K562 (cell line): Measurements from ENCODE around the gene DSG1. TPM values are rescaled to one million over a fixed set of nuclear protein-coding genes. Genes with fewer than 3 reads are reported as not detected.

Source experiments
- ATAC-seq: fragments of 200-7000 bp; cut with Tn5 transposase; 3 replicates; pipeline ENCODE4 v1.9.1; 2020; ENCODE audit warnings: moderate library complexity
- BruUV-seq: library from RNA; stranded (reverse); fragments of 400-500 nt; replicated peaks from 2 replicates; lab custom pipeline; 2021; lab: Mats Ljungman, UMichigan
- CTCF ChIA-PET: fragments of 300-600 bp; formaldehyde crosslinking; extraction: SDS; loops from one replicate; lab custom pipeline; 2021; ENCODE audit warnings: low intra/inter-chr PET ratio; lab: Yijun Ruan, JAX
- POLR2A ChIA-PET: fragments of 300-600, 350-650 bp; sonication (Branson Sonifier 250); formaldehyde crosslinking; extraction: SDS; loops from one replicate; lab custom pipeline; 2021; ENCODE audit warnings: antibody characterized with exemption, inconsistent platforms; lab: Yijun Ruan, JAX
- DNase-seq, 4 experiments: peaks; one replicate each; pipeline versions ENCODE4 v3.0.0 to v3.0.0-alpha.2; 2011 to 2018; ENCODE audit warnings: low spot score in 3 of 4, mixed read lengths in 3 of 4; ENCODE audit errors: extremely low read depth in 1 of 4
- FAIRE-seq: peaks from 2 replicates; lab custom pipeline; 2011; peaks lifted over from hg19 to GRCh38; lab: Jason Lieb, UNC
- H2AFZ ChIP-seq: 2 replicates; pipeline ENCODE4 v1.6.0; 2011; ENCODE audit warnings: low read depth, low read length, control low read depth, inconsistent platforms
- H3K27ac ChIP-seq: fragments of 200-600 bp; 3 replicates; pipeline ENCODE4 v1.8.0; 2011; ENCODE audit warnings: low read depth, mild to moderate bottlenecking, control low read depth, inconsistent platforms, low read length, moderate library complexity, mixed read lengths; ENCODE audit errors: extremely low read depth
- H3K27me3 ChIP-seq, 2 experiments: fragments of 300-600 bp in 1 of 2; 2 replicates in 1 of 2; 3 replicates in 1 of 2; pipeline versions ENCODE4 v1.6.0 to v1.8.0; 2011; ENCODE audit warnings: inconsistent platforms in 2 of 2, low read length in 2 of 2, mild to moderate bottlenecking in 1 of 2, mixed read lengths in 1 of 2, moderate library complexity in 1 of 2; ENCODE audit not compliant: control insufficient read depth in 2 of 2, insufficient read depth in 2 of 2
- H3K36me3 ChIP-seq: fragments of 300-600 bp; 3 replicates; pipeline ENCODE4 v1.8.0; 2011; ENCODE audit warnings: mild to moderate bottlenecking, low read length, inconsistent platforms; ENCODE audit not compliant: control insufficient read depth, insufficient read depth
- H3K4me1 ChIP-seq, 2 experiments: fragments of 200-600 bp in 1 of 2; replicated peaks in 1 of 2; 2 replicates in 1 of 2; 3 replicates in 1 of 2; pipeline versions ENCODE4 v1.5.1 to v1.8.0; 2011; ENCODE audit warnings: inconsistent platforms in 2 of 2, low read length in 2 of 2, mild to moderate bottlenecking in 1 of 2, mixed read lengths in 1 of 2, moderate library complexity in 1 of 2; ENCODE audit not compliant: control insufficient read depth in 2 of 2, insufficient read depth in 2 of 2
- H3K4me2 ChIP-seq: 2 replicates; pipeline ENCODE4 v1.6.1; 2011; ENCODE audit warnings: low read length, control low read depth, inconsistent platforms, mixed read lengths; ENCODE audit not compliant: insufficient read depth
- H3K4me3 ChIP-seq: fragments of 200-600 bp; sonication (generic), shearing (Covaris generic); 2 replicates; pipeline ENCODE4 v1.5.1; 2016; ENCODE audit warnings: control low read depth, inconsistent platforms
- H3K79me2 ChIP-seq: fragments of 200-600 bp; 3 replicates; pipeline ENCODE4 v1.8.0; 2011; ENCODE audit warnings: low read length, inconsistent platforms; ENCODE audit not compliant: control insufficient read depth, insufficient read depth
- H3K9ac ChIP-seq, 2 experiments: 2 replicates each; pipeline versions ENCODE4 v1.6.0 to v1.6.1; 2011; ENCODE audit warnings: low read depth in 2 of 2, low read length in 2 of 2, control low read depth in 1 of 2, inconsistent platforms in 1 of 2, mild to moderate bottlenecking in 1 of 2, mixed read lengths in 1 of 2; ENCODE audit not compliant: insufficient read depth in 1 of 2
- H3K9me1 ChIP-seq: one replicate; pipeline ENCODE4 v1.6.0; 2011; ENCODE audit warnings: inconsistent platforms, mild to moderate bottlenecking, low read length, moderate library complexity; ENCODE audit not compliant: control insufficient read depth, insufficient read depth
- H3K9me3 ChIP-seq: replicated peaks from 2 replicates; pipeline ENCODE4 v1.5.1; 2011; ENCODE audit warnings: low read depth, low read length, inconsistent platforms; ENCODE audit not compliant: control insufficient read depth, insufficient read depth
- H4K20me1 ChIP-seq: replicated peaks from 2 replicates; pipeline ENCODE4 v1.6.1; 2011; ENCODE audit warnings: low read length, inconsistent platforms, mixed read lengths; ENCODE audit not compliant: control insufficient read depth, insufficient read depth
- E2F1 ChIP-seq: sonication (generic); formaldehyde crosslinking; IDR thresholded peaks from 2 replicates; pipeline ENCODE4 v1.8.1; 2023; ENCODE audit warnings: mild to moderate bottlenecking, missing genetic modification reagents, moderate library complexity
- MXI1 ChIP-seq: IDR thresholded peaks from 2 replicates; pipeline ENCODE4 v1.6.1; 2011; ENCODE audit warnings: low read depth, mild to moderate bottlenecking, improper control_type of control experiment, low read length
- PCBP2 ChIP-seq: fragments of 200-400 bp; formaldehyde crosslinking; IDR thresholded peaks from 2 replicates; pipeline ENCODE4 v1.6.1; 2018; ENCODE audit warnings: low read length, low read depth, mild to moderate bottlenecking, moderate library complexity; ENCODE audit not compliant: poor library complexity, severe bottlenecking
- SMARCA5 ChIP-seq: fragments of 450-650 bp; IDR thresholded peaks from 2 replicates; pipeline ENCODE4 v1.6.1; 2016
- ZBED1 ChIP-seq: IDR thresholded peaks from 2 replicates; pipeline ENCODE4 v1.6.1; 2014
- WGBS: fragments of 100-300 bp; shearing (Covaris generic); methylation state at CpG from one replicate; pipeline ENCODE4 v1.1.6; 2016; ENCODE audit warnings: low coverage, mixed read lengths; ENCODE audit not compliant: insufficient coverage; ENCODE audit errors: missing lambda C conversion rate; 5-methylcytosine and 5-hydroxymethylcytosine counted together
- in situ Hi-C: fragments of 300-500 bp; cut with MboI; formaldehyde crosslinking; loops from 4 replicates; pipeline ENCODE4 v1.15.0; 2018; ENCODE audit warnings: inconsistent platforms, mixed read lengths
- intact Hi-C: fragments of 100-400 bp; cut with micrococcal nuclease; formaldehyde crosslinking; loops from 2 replicates; pipeline ENCODE4 v1.14.2; 2022
- polyA plus RNA-seq, 8 experiments: library from polyadenylated mRNA; depleted of rRNA in 4 of 8; stranded (reverse) in 5 of 8; unstranded in 3 of 8; fragments of >200 nt; fragmentation: Nextera tagmentation in 2 of 8; fragmentation: Illumina TruSeq in 1 of 8; extraction: Ambion mirVana in 2 of 8; extraction: Trizol in 1 of 8; gene quantifications; 2 replicates each; pipeline versions ENCODE4 v1.2.1 to v1.2.3, GENCODE V29; 2011 to 2014; ENCODE audit warnings: inconsistent platforms in 1 of 8, missing spikeins in 1 of 8
- total RNA-seq, 7 experiments: library from RNA; depleted of rRNA in 6 of 7; stranded (reverse); fragments of >200 nt in 6 of 7; fragmentation: Illumina TruSeq in 2 of 7; extraction: Trizol in 2 of 7; gene quantifications; 2 replicates each; pipeline versions ENCODE4 v1.2.1 to v1.2.3, GENCODE V29; 2011 to 2021; ENCODE audit warnings: low replicate concordance in 1 of 7
- TF ChIP-seq, protein P1 (sequence below): conservative IDR thresholded peaks from 2 replicates; pipeline ENCODE4 v1.6.1; 2011; ENCODE audit warnings: low read depth, mild to moderate bottlenecking, low read length; ENCODE audit not compliant: control insufficient read depth
- TF ChIP-seq, protein P2 (sequence below): fragments of 450-650 bp; IDR thresholded peaks from one replicate; pipeline ENCODE4 v1.6.1; 2018; ENCODE audit warnings: mild to moderate bottlenecking, moderate library complexity; ENCODE audit not compliant: partially characterized antibody

DSG1 gene
- total and polyA plus RNA-seq, 9 of the 15 experiments (the other 6 are each of a cell fraction or from before 2014, with no cell fraction given), result 0.03 to 0.26 (median 0.15) TPM; not detected in 1

GRCh38 chr18:31376477-31376876 lies 58.5 kb downstream of the DSG1 start, which contains the start of gene DSG4:
TSS of gene DSG4 (plus strand) at chr18:31376777. CDS start at chr18:31376912, 135 bp downstream.
- FAIRE-seq, result no peak
- H3K4me3 ChIP-seq, result no peak within 1 kb of the TSS
- no peak within 1 kb of the TSS for H2AFZ ChIP-seq
- no peak within 1 kb of the TSS for H3K27ac ChIP-seq
- 0% methylated on average over 3 of the region's 3 CpGs for WGBS
- H4K20me1 ChIP-seq, result no peaks in the 10 kb centered on the region
- H3K9me3 ChIP-seq, result no peaks in the 10 kb centered on the region
- H3K9ac ChIP-seq, result no peak within 1 kb of the TSS
- no TSS peak for BruUV-seq
- POLR2A ChIA-PET, result no interaction called here
- no peak for TF ChIP-seq PCBP2
- TF ChIP-seq MXI1, result no peak
- TF ChIP-seq SMARCA5, result no peak
- no peak for TF ChIP-seq ZBED1
- TF ChIP-seq, protein P1, sequence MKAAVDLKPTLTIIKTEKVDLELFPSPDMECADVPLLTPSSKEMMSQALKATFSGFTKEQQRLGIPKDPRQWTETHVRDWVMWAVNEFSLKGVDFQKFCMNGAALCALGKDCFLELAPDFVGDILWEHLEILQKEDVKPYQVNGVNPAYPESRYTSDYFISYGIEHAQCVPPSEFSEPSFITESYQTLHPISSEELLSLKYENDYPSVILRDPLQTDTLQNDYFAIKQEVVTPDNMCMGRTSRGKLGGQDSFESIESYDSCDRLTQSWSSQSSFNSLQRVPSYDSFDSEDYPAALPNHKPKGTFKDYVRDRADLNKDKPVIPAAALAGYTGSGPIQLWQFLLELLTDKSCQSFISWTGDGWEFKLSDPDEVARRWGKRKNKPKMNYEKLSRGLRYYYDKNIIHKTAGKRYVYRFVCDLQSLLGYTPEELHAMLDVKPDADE, result no peak
- TF ChIP-seq E2F1 (CRISPR knock-in tag), result no peak
- TF ChIP-seq, protein P2, sequence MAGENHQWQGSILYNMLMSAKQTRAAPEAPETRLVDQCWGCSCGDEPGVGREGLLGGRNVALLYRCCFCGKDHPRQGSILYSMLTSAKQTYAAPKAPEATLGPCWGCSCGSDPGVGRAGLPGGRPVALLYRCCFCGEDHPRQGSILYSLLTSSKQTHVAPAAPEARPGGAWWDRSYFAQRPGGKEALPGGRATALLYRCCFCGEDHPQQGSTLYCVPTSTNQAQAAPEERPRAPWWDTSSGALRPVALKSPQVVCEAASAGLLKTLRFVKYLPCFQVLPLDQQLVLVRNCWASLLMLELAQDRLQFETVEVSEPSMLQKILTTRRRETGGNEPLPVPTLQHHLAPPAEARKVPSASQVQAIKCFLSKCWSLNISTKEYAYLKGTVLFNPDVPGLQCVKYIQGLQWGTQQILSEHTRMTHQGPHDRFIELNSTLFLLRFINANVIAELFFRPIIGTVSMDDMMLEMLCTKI, result no peak
- TF ChIP-seq, all 486 proteins: peak for 0
- CTCF ChIA-PET, result no interaction called here
- DNase-seq, result no peak
- in situ Hi-C loops, result no loop called here
- intact Hi-C loops, result no loop called here
- Histone ChIP-seq H3K4me2 (no peak within 1 kb of the TSS), H3K27me3 (no peaks in the 10 kb centered on the region), H3K4me1 (no peaks in the 10 kb centered on the region), H3K79me2 (no peaks in the 10 kb centered on the region), H3K36me3 (no peaks in the 10 kb centered on the region), H3K9me1 (no peaks in the 10 kb centered on the region)
- no peak for ATAC-seq
